BJ (cell line): ENCODE results near the gene CD7. TPM values are rescaled to one million over a fixed set of nuclear protein-coding genes. Genes with fewer than 3 reads are reported as not detected.

ENCODE experiments used
- CTCF ChIA-PET: fragments of 350-600 bp; formaldehyde crosslinking; extraction: SDS; loops from one replicate; lab custom pipeline; 2021; ENCODE audit warnings: antibody characterized with exemption, inconsistent platforms; lab: Yijun Ruan, JAX
- POLR2A ChIA-PET: fragments of 300-600 bp; sonication (Branson Sonifier 250); formaldehyde crosslinking; extraction: SDS; loops from one replicate; lab custom pipeline; 2021; ENCODE audit warnings: antibody characterized with exemption; lab: Charles Lee
- DNase-seq: peaks from one replicate; pipeline ENCODE4 v3.0.0-alpha.2; 2011; ENCODE audit warnings: low read depth
- H3K27me3 ChIP-seq: 2 replicates; pipeline ENCODE4 v1.6.0; 2011; ENCODE audit warnings: low read length; ENCODE audit not compliant: control insufficient read depth, insufficient read depth
- H3K36me3 ChIP-seq: 2 replicates; pipeline ENCODE4 v1.5.1; 2011; ENCODE audit warnings: low read length; ENCODE audit not compliant: control insufficient read depth, insufficient read depth
- H3K4me3 ChIP-seq: 2 replicates; pipeline ENCODE4 v1.5.1; 2011; ENCODE audit warnings: low read depth, mild to moderate bottlenecking, control low read depth, low read length
- CTCF ChIP-seq: IDR thresholded peaks from 2 replicates; pipeline ENCODE4 v1.5.1; 2011; ENCODE audit warnings: low read depth, mild to moderate bottlenecking, control low read depth, inconsistent platforms, low read length, moderate library complexity; ENCODE audit not compliant: insufficient read depth
- polyA plus RNA-seq: library from polyadenylated mRNA; depleted of rRNA; stranded (reverse); fragments of >200 nt; gene quantifications from 2 replicates; pipeline ENCODE4 v1.2.3, GENCODE V29; 2011

The CD7 gene
- polyA plus RNA-seq, 1 experiment: 0.22 TPM

GRCh38 chr17:82313195-82314011, 4.0 kb downstream of the CD7 start:
- ChIA-PET CTCF (interaction anchor here (1.6 kb wide), 1 partner anchor 13 kb away, joined by 5 read pairs; no protein-coding TSS in a partner anchor), POLR2A (no interaction called here)
- H3K27me3 ChIP-seq: peaks cover 9% of the 10 kb centered on the region
- no peak for TF ChIP-seq CTCF
- no peaks in the 10 kb centered on the region for H3K36me3 ChIP-seq
- DNase-seq: no peak
- no peak overlapping the region for H3K4me3 ChIP-seq

GRCh38 chr17:82311971-82312370, 5.4 kb downstream of the CD7 start:
- no peak for TF ChIP-seq CTCF
- DNase-seq: no peak
- no peaks in the 10 kb centered on the region for H3K36me3 ChIP-seq
- POLR2A ChIA-PET: interaction anchor here (0.5 kb wide), 1 partner anchor 23 kb away, joined by 6 read pairs; no protein-coding TSS in a partner anchor
- CTCF ChIA-PET: interaction anchor here (1.0 to 1.6 kb wide), 2 partner anchors 11 to 91 kb away, joined by 4 to 5 read pairs; no protein-coding TSS in a partner anchor
- no peak overlapping the region for H3K4me3 ChIP-seq
- peaks cover 9% of the 10 kb centered on the region for H3K27me3 ChIP-seq

- no peak for TF ChIP-seq CTCF
- Histone ChIP-seq H3K27me3 (peaks cover 3% of the 10 kb centered on the region), H3K4me3 (no peak overlapping the region), H3K36me3 (no peaks in the 10 kb centered on the region)
- ChIA-PET CTCF (interaction anchor here (0.8 to 1.4 kb wide), 2 partner anchors 10 kb away, joined by 3 to 6 read pairs; no protein-coding TSS in a partner anchor), POLR2A (no interaction called here)
- no peak for DNase-seq
These were observed 6.5 kb downstream of the CD7 start for GRCh38 chr17:82310877-82311276.

GRCh38 chr17:82309656-82310570, 7.5 kb downstream of the CD7 start:
- ChIA-PET CTCF (interaction anchor here (0.8 to 1.9 kb wide), 4 partner anchors 9 to 12 kb away, joined by 3 to 7 read pairs (median 4); no protein-coding TSS in a partner anchor), POLR2A (no interaction called here)
- no peaks in the 10 kb centered on the region for H3K36me3 ChIP-seq
- TF ChIP-seq CTCF: no peak
- no peaks in the 10 kb centered on the region for H3K27me3 ChIP-seq
- H3K4me3 ChIP-seq: no peak overlapping the region
- DNase-seq: no peak
